TTC549 (cell line): Measurements from ENCODE around the gene MPC2.
A peak's percentile ranks its signal among the peaks of the same experiment; 100 is the strongest.
"Not testable (repeated sequence)": the region's sequence is repeated elsewhere in the genome, so short reads cannot be mapped to it uniquely, and the experiment has no call there.

Experiments
- FAIRE-seq: peaks from 2 replicates; lab custom pipeline; 2012; peaks lifted over from hg19 to GRCh38; lab: Jason Lieb, UNC

Gene MPC2

DNA sequence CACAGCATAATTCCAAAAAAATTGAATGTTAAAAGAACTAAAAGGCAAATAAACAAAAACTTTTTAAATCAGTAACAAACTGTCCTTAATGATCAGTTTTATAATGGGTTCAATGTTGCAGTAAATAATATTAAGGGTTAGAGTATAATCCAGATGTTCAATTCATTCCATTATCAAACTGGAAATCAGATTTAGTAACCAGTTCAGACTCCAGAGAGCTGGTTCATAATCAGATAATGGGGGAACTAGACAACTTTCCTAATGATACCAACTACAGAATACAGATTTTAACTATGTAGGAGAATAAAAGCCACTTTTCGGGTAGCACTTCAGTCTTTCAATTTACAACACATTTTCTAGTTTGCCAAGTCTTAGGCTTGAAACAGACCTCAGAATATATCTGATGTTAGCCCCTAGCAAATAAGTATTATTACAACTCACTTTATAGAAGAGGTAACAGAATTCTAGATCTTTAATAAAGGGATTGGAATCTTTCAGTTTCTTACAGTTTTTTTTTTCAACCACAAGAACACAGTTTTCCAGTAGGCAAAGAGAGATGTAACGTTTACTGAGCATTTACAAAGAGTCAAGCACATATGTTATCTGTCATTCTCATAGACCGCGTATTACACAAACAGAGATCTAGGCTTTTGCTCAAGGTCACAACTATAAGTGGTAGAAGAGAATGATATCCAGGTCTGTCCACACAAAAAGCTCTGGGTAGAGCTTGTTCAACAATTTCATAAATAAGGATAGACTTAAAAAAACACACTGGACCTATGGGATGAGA, 2.3 kb downstream of the MPC2 start:
- FAIRE-seq: peak; percentile 48

DNA sequence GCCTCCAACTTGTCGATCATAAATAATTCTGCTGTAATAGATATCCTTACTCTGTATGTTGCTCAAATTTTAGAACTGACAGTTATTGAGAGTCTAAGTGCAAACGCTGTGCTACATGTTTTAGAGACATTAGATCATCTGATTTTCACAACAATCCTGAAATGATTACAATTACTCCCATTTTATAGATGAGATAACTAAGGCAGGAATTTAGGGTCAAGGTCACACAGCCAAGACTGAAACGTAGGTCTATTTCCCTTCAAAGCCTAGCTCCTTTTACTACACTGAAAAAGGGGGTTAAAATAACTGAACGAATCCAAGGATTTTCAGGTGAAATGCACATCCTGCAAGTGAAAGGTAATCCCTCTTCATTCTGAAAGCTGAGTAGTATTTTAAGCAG, 3.1 kb downstream of the MPC2 start:
- FAIRE-seq: no peak

DNA sequence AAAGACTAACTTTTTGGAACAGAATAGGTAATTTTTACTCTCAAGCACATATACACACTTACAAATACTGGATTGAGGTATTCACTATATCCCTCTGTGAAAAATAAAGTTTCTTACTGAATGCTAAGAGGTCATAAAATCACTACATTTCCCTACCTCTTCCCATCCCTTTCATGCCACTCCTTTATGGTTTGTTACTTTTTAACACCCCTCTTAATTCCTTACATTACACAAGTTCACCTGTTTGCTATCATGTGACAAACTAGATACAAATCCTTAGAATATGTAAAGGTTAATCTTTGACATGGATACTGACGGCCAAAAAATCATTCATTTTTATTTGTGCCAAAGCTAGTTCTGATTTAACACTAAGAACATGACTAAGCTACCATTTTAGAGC, 7.1 kb downstream of the MPC2 start:
- no peak for FAIRE-seq

DNA sequence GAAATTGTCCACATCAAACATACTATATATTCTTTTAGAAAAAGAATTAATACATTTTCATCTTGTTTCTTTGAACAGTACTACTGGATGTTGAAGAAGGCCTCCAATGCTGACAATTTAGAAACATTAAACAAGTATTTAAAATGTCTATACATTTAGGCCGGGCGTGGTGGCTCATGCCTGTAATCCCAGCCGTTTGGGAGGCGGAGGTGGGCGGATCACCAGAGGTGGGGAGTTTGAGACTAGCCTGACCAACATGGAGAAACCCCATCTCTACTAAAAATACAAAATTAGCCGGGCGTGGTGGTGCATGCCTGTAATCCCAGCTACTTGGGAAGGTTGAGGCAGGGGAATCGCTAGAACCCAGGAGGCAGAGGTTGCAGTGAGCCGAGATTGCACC, 8.0 kb downstream of the MPC2 start:
- not testable (repeated sequence) for FAIRE-seq

DNA sequence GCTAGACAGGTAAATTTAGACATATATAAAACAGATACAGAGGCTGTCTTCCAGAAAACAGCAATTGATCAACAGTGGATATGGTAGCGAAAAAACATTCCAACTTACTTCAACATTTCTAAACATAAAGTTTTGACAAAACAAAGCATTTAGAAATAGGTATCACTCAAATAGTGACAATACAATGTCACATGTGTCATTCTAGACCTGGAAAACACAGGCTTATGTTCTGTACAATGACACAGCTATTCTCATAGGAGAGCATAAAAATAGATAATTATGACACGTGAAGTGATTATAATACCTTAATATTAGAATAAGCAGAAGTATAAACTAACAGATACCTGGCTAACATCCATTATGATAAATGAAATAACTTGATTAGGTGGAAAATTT, 8.4 kb downstream of the MPC2 start:
- no peak for FAIRE-seq

DNA sequence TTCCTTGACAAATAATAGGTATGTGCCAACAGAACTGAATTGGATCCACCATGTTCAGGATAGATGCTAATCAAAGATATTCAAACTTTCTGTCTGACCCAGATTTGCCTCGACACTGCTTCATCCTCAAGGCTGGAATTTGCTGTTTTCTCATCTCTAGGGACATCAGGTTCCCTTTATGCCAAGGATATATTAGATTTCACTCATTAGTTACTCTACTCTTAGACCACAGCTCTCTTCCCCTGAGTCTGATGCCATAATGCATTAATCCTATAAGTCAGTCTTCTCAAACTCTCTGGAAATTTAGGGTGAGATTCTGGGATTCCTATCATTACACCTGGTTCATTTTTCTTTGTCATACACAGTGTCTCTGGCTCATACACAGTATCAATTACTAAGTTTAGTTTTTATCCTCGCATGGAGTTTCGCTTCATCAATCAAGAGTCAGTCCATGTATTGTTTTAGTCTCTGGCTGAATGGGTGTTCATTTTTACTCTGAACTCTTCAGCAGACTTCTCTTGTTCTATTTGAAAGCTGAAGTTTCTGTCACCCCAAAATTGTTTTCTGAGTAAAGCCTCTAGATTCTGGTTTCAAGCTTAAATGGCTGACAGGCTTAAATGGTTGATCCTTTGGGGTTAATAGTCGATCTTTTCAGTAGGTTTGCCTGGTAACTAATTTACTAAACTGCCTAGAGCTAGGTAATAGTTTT, 9.7 kb downstream of the MPC2 start:
- no peak for FAIRE-seq

DNA sequence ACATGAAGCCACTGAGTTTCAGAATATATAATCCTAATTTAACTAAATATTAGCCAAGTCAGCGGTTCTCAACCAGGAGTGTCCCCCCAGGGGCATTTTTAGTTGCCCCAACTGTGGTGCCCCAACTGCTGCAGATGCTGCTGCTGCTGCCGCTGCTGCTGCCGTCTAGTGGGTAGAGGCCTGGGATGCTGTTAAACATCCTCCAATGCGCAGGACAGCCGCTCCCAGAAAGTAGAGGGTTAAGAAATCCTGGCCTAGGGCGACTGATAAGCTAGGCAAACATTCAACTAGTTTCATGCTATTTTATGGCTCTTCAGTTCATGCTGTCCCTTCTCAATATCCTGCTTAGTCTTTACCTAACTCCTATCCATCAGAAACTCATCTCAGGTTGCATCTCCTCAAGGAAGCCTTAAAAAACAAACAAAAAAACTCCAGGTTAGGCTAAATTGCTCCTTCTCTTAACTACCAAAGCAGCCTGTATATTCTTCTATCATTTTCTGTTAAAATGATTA, 10.3 kb downstream of the MPC2 start:
- FAIRE-seq: no peak

DNA sequence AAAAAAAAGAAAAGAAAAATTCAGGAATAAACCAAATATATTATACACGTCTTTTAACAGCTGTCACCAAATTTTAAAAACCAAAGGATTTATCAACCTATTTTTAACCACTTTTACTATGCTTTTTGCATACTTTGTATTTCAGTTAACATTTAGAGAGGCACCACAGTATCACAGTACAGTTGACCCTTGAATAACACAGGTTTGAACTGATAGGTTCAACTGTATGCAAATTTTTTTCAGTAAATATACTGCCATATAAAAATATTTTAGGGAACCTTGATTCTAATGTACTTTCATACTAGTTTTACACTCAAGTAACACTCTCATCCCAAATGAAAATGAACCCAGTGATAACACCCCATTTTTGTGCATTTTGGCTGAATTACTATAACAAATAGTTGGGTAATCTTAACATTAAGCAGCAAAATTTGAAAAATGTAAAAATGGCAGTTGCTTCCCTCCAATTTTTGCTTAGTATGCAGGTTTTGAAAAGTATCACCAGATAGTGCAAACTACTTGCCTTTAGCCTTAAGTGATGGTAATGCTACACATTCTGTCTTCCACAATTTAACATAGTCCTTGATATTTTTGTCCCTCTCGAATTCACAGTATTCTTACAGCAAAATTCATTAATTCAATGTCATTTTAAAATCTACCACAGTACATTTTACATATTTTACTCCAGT, 12.2 kb downstream of the MPC2 start:
- peak; percentile 33 for FAIRE-seq

DNA sequence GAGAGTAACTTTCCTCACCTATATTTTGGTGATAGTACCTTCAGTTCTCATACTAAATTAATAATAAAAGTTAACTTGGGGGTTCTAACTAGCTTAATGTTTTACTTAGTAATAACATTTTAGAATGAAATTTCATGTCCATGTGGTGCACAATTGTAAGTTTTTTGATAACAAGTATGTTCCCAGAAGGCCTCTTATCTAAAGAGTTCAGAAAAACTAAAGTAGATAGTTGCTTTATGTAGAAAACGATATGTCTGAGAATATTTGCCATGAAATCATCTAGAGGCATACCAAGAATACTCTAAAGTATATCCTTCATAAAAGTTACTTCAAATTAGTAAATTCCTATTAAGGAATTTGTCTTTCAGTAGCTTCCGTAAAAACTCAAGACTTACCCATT, 12.8 kb downstream of the MPC2 start:
- peak; percentile 51 for FAIRE-seq

DNA sequence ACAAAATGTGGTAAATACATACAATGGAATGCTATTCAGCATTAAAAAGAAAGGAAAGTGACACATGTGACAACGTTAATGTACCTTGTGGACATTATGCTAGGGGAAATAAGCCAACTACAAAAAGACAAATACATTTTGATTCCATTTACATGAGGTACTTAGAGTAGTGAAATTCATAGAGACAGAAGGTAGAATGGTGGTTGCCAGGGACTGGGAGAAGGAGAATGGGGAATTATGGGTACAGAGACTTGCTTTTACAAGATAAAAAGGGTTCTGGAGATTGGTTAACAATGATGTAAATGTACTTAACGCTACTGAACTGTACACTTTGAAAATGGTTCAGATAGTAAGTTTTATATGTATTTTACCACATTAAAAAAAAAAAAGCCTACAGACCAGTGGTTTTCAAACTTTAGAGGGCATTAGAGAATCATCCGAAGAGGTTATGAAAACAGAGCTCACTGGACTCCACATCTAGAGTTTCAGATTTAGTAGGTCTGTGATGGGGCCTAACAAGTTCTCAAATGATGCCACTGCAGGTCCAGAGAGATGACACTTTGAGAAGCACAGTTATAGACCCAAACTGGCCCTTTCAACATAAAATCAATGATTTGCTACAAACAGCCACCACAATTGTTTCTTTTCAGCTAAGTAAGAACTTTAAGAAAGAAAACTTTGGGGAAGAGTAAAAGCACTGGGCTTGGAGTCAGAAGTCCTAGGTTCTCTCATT, 13.4 kb downstream of the MPC2 start:
- FAIRE-seq: no peak

DNA sequence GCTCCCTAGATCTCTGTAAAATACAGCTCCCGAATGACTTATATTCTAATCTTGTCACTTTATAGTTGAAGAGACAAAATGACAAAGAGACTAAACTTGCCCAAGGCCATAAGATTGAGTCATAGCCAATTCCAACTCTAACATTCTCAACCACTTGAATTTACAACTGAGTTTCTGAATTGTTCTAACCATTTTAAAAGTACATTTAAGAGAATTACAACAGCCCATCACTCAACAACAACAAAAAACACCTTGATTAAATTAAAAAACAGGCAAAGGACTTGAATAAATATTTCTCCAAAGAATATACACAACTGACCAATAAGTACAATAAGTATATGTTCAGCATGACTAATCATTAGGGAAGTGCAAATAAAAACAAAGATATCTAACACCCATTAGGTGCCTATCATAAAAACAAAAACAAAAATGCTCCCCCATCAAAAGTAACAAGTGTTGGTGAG, 14.2 kb downstream of the MPC2 start:
- no peak for FAIRE-seq

DNA sequence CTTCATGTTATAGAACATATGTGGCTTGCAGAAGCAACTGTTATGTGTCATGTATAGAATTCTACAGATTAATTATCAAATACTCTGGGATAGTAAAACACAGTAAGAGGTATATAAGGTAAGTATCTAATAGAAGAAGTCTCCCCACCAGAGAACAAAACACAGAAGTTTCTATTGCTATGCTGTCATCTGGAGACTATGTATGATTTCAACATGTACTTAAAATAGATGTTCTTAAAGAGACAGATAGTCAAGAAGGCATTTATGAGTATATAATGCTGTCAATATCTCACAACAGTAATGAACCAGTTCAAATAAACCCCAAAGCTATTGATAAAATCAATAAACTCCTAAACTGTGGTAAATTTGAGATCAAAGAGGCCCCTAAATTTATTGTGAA, 14.8 kb downstream of the MPC2 start:
- FAIRE-seq: no peak

DNA sequence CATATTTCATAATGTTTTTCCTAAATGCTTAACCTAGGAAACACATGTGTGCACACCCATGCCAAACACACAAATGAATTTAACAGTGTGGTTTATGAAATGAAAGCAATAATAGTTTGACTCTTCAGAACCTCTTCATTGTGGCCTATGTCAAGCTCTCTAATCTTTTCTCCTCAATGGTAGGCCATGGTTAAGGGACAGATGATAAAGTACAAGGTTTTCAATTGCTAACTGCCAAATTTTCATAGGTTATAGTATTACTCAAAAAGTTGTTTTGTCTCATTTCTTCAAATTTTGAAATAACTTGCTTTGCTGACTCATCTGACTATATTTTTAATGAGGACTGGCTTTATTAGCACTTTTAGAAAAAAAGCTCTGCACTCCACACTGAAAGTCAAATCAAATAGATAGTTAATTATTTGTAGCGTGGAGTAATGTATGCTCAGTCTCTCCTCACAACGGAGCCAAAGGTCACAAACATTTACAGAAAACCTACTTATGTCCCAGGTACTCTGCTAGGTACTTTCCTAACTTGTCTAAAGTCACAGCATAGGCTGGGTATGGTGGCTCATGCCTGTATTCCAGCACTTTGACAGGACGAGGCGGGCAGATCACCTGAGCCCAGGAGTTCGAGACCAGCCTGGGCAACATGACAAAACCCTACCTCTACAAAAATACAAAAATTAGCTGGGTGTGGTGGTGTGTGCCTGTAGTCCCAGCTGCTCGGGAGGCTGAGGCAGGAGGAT, 19.9 kb downstream of the MPC2 start:
- no peak for FAIRE-seq

DNA sequence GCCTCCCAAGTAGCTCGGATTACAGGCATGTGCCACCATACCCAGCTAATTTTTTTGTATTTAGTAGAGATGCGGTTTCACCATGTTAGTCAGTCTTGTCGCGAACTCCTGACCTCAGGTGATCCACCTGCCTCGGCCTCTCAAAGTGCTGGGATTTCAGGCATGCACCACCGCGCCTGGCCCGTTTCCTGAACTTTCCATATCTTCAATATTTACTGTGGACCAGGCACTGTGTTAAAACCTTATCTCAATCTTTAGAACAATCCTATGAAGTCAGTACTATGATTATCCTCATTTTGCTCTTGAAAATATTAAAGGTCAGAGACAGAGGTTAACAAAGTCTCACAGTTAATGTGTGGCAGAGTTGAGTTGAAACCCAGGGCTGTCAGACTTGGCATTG, 21.3 kb downstream of the MPC2 start:
- no peak for FAIRE-seq

DNA sequence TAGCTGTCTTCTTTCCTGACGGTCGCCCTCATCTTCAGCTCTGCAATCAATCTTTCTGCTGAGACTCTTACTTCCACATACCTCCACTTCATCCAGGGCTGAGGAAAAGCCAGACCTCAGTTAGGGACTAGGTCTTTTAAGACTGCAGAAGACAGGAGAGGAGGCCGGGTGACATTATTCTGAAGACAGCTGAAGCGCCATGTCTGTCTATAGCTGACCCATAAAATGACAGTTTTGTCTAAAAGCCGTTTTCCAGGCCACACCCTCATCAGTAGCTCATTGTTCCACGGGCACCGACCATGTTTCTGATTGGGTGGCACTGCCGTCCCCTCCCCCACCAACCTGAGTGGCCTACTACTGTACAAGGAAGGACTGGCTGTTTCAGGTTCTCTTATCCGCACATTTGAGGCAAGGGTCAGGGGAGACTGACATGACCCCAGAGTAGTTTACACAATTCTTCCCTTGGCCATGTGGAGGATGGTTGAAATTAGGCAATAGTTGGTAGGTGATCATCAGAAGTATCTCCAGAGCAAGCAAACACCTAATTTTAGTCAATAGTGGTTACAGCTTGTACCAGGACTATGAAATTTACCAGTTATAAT, 22.9 kb downstream of the MPC2 start, which contains the start of gene ADCY10:
TSS of gene ADCY10 (minus strand) at position 240 of the 602 bp plus-strand sequence. CDS start 8,994 bp downstream, outside the sequence.
- FAIRE-seq: no peak

DNA sequence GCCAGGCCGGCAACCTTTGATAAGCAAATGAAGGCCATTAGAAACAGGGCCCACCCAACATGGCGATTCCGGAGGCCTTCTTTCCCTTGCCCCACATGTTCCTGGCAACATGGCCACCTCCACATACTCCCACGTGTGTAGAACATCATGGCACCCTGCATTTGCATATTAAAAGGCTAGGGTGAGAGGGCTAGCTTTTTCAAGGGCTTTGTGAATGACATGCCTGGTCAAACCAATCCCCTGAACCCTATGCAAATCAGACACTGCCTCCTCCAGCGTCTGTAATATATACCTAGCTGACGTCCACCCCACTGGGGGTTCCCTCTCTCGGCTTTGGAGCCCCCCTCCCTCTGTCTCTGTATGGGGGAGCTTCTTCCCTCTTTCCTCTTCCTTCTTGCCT, 24.6 kb downstream of the MPC2 start:
- no peak for FAIRE-seq

DNA sequence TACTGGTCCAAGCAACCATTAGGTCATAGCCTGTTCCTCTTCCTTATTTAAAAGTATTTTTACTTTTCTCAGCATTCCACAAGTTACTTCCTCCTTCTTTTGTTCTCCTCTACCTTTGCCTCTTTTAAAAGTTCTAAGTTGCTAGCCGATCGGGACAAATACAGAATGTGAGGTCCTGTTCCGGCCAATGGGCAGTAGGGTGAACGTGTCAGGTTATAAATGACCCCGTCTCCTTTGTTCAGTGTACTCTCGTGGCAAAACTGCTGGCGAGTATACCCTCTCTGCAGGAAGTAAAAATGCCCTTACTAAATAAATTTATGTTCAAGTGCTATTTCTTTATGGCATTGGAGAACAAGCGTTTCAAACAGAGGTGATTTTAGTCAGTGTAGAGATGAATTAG, 25.5 kb downstream of the MPC2 start:
- no peak for FAIRE-seq

DNA sequence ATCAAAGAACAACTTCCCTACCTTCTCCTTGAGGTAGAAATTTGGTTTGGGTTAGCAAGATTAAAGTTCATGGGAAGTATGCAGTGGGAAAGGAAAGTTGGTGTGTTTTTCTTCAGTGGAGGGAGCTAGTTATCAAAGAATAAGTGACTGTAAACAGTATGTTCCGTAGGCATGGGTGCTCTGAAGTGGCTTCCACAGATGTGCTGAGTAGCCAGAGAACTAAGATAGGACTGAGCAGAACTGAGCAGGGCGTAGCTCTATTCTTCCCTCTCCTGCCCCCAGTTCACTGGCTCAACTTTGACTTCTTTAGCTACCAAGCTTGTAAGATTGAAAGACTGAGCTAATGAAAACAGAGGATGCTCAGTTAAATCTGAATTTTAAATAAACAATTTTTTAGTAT, 26.3 kb downstream of the MPC2 start:
- FAIRE-seq: no peak

DNA sequence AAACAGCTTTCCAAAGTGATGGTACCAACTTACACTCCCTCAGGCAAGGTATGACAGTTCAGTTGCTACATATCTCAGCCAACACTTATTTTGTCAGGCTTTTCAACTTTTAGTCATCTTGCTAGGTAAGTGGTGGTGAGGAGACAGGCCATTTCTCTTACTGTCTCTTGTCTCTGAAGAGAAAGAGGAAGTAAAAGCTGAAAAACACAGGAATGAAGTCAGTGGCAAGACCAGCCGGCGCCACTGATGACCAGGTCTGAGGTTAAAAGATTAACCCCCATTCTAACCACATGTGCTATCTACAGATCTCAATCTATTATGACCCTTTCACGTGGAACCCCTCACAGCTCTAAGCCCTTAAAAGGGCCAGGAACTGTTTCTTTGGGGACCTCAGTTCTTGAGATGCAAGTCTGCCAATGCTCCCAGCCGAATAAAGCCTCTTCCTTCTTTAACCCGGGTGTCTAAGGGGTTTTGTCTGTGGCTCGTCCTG, 27.1 kb downstream of the MPC2 start:
- no peak for FAIRE-seq

DNA sequence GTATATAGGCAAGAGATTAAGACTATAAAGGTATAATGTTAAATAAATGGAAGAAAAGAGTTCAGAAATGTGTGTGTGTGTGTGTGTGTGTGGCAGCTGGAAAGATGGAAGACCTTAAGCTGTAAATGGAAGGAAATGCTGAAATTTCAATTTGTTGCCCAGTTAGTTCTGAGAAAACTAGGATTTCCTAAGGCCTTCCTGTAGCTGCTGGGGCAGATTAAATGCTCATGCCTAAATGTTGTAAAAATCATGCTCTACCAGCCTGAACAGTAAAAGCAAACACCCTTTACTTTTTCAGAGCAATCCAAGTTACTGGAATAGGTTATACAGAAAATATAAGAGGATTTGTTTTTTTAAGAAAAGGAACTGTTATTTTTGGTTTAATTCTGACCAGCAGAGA, 31.2 kb downstream of the MPC2 start:
- no peak for FAIRE-seq

DNA sequence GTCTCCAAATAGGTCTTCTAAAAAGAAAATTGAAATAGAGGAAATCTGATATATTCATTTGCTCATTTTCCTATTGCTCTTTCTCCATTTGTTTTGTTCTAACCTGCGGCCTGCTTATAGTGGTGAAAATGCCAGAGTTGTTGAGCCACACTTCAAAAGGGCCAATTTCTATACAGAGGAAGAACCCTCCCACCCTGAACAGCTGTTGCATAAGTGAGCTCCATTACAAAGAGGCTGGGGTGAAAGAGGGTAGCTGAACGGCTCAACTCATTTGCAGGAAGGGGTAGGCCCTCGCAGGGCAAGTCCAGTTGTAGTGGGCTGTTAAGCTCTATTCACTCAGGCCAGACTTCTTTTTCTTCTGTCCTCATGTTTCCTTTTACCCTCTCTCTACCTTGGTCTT, 31.7 kb downstream of the MPC2 start:
- FAIRE-seq: no peak
